Psoas muscle (tissue), 8 donors: Measurements from ENCODE around the gene ASMTL. TPM values are rescaled to one million over a fixed set of nuclear protein-coding genes. Genes with fewer than 3 reads are reported as not detected.

Experiments used
- ATAC-seq, 4 donors: fragments of 200-7000 bp; cut with Tn5 transposase; one replicate each; pipeline ENCODE4 v1.9.1; 2020; ENCODE audit warnings: moderate library complexity in 3 of 4, mild to moderate bottlenecking in 2 of 4
- DNase-seq, 2 donors: peaks; one replicate each; pipeline ENCODE4 v3.0.0-alpha.2; 2020
- H3K27ac ChIP-seq: fragments of 200-600 bp; one replicate; pipeline ENCODE4 v1.8.0; 2022
- H3K27me3 ChIP-seq, 3 donors: fragments of 200-600 bp in 1 of 3; one replicate each; pipeline versions ENCODE4 v1.6.1 to v1.8.0; 2013 to 2022; ENCODE audit warnings: low read length in 2 of 3, mild to moderate bottlenecking in 2 of 3, moderate library complexity in 1 of 3; ENCODE audit not compliant: insufficient read depth in 3 of 3
- H3K36me3 ChIP-seq, 2 donors: fragments of 200-600 bp in 1 of 2; one replicate each; pipeline versions ENCODE4 v1.6.1 to v1.8.0; 2013 to 2022; ENCODE audit warnings: low read depth in 1 of 2, mild to moderate bottlenecking in 1 of 2, moderate library complexity in 1 of 2; ENCODE audit not compliant: insufficient read depth in 1 of 2
- H3K4me1 ChIP-seq: fragments of 200-600 bp; one replicate; pipeline ENCODE4 v1.8.0; 2022
- H3K4me3 ChIP-seq: fragments of 200-600 bp; one replicate; pipeline ENCODE4 v1.8.0; 2022; ENCODE audit warnings: mild to moderate bottlenecking
- H3K9me3 ChIP-seq: fragments of 200-600 bp; one replicate; pipeline ENCODE4 v1.8.0; 2022
- WGBS, 3 donors: extraction: QIAGEN DNeasy Blood & Tissue Kit; methylation state at CpG; one replicate each; pipeline versions ENCODE4 v1.1.6 to v1.1.7; 2013; 5-methylcytosine and 5-hydroxymethylcytosine counted together
- intact Hi-C, 2 donors: fragments of 100-400 bp; cut with DNase I; formaldehyde crosslinking; loops; one replicate each; pipeline versions ENCODE4 v1.11.0 to v1.14.2; 2022
- polyA plus RNA-seq, 3 donors: library from polyadenylated mRNA; stranded (reverse); fragments of 200-250 nt; gene quantifications; one replicate each; pipeline ENCODE4 v1.2.3, GENCODE V29; 2013
- total RNA-seq, 4 donors: library from RNA; stranded (reverse); fragmentation: NEBNext Ultra II Directional in 2 of 4; extraction: Animal tissue kit (Norgen Biotek cat#: 25700) in 2 of 4; gene quantifications; one replicate each; pipeline versions ENCODE4 v1.2.1 to v1.2.4, GENCODE V29; 2021 to 2023
- TF ChIP-seq, protein P1 (sequence below): fragments of 200-600 bp; IDR thresholded peaks from one replicate; pipeline ENCODE4 v1.8.0; 2022; ENCODE audit warnings: antibody characterized with exemption
- donor health status: healthy with polysubstance abuse.
- donor health status: DM: no; HTN: no; CAD: no; lungs with moderate emphysema.
- donor health status: Bipolar disorder and iron deficiency.
- donor health status: healthy.
- donor health status: DM: yes; HTN: yes; CAD: no.
- donor health status: DM: no; HTN: no; CAD: no.
- donor health status: DM: no; HTN: no; CAD: no.
- donor health status: DM: yes; HTN: yes; CAD: no.

Gene ASMTL
- total and polyA plus RNA-seq, 7 donors: 6.6 to 18.2 (median 9.8) TPM

DNA sequence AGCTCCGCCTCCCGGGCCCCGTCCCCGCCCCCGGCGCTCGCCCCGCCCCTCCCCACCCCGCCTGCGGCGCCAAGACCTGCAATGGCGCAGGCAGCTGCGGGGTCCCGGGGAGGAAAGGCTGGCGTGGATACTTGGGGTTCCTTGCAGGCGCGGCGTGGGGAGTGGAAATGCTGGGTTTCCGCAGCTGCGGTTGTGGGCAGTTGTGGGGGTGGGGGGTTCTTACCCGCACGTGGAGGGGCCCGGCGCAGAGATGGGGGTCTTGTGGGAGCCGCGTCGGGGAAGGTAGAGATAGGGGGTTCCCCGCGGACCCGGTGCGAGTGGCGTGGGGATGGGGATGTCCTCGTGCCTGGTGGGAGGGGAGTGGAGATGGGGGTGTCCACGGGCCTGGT, 680 bp upstream of the ASMTL start:
- DNase-seq: peak in 1 of 2 donors; percentile 88

DNA sequence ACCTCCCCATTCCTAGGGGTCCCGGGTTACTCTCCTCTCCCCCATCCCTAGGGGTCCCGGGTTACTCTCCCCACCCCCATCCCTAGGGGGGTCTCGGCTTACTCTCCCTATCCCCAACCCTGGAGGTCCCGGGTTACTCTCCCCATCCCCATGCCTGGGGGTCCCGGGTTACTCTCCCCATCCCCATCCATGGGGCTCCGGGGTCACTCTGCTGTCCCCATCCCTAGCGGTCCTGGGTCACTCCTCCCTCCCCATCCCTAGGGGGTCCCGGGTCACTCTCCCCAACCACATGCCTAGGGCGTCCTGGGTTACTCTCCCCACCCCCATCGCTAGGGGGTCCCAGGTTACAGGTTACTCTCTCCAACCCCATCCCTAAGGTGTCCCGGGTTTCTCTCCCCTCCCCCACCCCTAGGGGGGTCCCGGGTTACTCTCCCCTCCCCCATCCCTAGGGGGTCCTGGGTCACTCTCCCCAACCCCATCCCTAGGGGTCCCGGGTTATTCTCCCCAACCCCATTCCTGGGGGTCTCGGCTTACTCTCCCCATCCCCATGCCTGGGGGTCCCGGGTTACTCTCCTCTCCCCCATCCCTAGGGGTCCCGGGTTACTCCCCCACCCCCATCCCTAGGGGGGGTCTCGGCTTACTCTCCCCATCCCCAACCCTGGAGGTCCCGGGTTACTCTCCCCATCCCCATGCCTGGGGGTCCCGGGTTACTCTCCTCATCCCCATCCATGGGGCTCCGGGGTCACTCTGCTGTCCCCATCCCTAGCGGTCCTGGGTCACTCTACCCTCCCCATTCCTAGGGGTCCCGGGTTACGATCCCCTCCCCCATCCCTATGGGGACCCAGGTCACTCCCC, 821 bp downstream of the ASMTL start:
- peak overlapping the region; percentile 72 for H3K4me3 ChIP-seq
- no peaks in the 10 kb centered on the region for H3K36me3 ChIP-seq
- WGBS, 3 donors: 20 to 29% (median 25%) methylated on average over 20 to 23 of the region's 23 CpGs
- DNase-seq (peak in 1 of 2 donors; percentile 61), ATAC-seq (no peak)
- TF ChIP-seq, protein P1, sequence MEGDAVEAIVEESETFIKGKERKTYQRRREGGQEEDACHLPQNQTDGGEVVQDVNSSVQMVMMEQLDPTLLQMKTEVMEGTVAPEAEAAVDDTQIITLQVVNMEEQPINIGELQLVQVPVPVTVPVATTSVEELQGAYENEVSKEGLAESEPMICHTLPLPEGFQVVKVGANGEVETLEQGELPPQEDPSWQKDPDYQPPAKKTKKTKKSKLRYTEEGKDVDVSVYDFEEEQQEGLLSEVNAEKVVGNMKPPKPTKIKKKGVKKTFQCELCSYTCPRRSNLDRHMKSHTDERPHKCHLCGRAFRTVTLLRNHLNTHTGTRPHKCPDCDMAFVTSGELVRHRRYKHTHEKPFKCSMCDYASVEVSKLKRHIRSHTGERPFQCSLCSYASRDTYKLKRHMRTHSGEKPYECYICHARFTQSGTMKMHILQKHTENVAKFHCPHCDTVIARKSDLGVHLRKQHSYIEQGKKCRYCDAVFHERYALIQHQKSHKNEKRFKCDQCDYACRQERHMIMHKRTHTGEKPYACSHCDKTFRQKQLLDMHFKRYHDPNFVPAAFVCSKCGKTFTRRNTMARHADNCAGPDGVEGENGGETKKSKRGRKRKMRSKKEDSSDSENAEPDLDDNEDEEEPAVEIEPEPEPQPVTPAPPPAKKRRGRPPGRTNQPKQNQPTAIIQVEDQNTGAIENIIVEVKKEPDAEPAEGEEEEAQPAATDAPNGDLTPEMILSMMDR: no peak
- H3K9me3 ChIP-seq: no peaks in the 10 kb centered on the region
- peak overlapping the region; percentile 65 for H3K27ac ChIP-seq
- H3K27me3 ChIP-seq: no peaks in the 10 kb centered on the region
- no peaks in the 10 kb centered on the region for H3K4me1 ChIP-seq
- intact Hi-C loops: loop anchor here (5.0 to 10.0 kb wide), 3 partner anchors 60 to 1363 kb away; partner anchors contain the start of genes AKAP17A (in 1 of the 2) and SLC25A6 (in 1 of the 2)

More for the DNA sequence above, 680 bp upstream of the ASMTL start:
- no peaks in the 10 kb centered on the region for H3K4me1 ChIP-seq
- no peaks in the 10 kb centered on the region for H3K27me3 ChIP-seq
- H3K4me3 ChIP-seq: peak overlapping the region; percentile 56
- TF ChIP-seq, protein P1: no peak
- no peaks in the 10 kb centered on the region for H3K9me3 ChIP-seq
- WGBS, 3 donors: 0 to 1% (median 1%) methylated on average over 20 to 34 of the region's 34 CpGs
- peak overlapping the region; percentile 43 for H3K27ac ChIP-seq
- H3K36me3 ChIP-seq: no peaks in the 10 kb centered on the region
- ATAC-seq: peak in 2 of 4 donors; percentile 1 to 6
- intact Hi-C loops: loop anchor here (5.0 to 10.0 kb wide), 3 partner anchors 61 to 1361 kb away; partner anchors contain the start of genes AKAP17A (in 1 of the 2) and SLC25A6 (in 1 of the 2)

DNA sequence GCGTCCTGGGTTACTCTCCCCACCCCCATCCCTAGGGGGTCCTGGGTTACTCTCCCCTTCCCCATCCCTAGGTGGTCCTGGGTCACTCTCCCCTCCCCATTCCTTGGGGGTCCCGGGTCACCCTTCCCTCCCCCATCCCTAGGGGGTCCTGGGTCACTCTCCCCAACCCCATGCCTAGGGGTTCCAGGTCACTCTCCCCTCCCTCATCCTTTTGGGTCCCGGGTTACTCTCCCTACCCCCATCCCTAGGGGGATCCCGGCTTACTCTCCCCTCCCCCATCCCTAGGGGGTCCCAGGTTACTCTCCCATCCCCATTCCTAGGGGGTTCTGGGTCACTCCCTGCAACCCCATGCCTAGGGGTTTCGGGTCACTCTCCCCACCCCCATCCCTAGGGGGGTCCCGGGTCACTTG, 1.5 kb downstream of the ASMTL start:
- ATAC-seq: no peak
- no peaks in the 10 kb centered on the region for H3K36me3 ChIP-seq
- TF ChIP-seq, protein P1: no peak
- H3K4me3 ChIP-seq: no peak overlapping the region
- no peak for DNase-seq
- no peaks in the 10 kb centered on the region for H3K27me3 ChIP-seq
- 85 to 93% (median 91%) methylated on average over 6 of the region's 6 CpGs for WGBS, 3 donors
- intact Hi-C loops: loop anchor here (5.0 to 10.0 kb wide), 3 partner anchors 59 to 1364 kb away; partner anchors contain the start of genes AKAP17A (in 1 of the 2) and SLC25A6 (in 1 of the 2)
- H3K9me3 ChIP-seq: no peaks in the 10 kb centered on the region
- no peaks in the 10 kb centered on the region for H3K4me1 ChIP-seq
- H3K27ac ChIP-seq: no peak overlapping the region

DNA sequence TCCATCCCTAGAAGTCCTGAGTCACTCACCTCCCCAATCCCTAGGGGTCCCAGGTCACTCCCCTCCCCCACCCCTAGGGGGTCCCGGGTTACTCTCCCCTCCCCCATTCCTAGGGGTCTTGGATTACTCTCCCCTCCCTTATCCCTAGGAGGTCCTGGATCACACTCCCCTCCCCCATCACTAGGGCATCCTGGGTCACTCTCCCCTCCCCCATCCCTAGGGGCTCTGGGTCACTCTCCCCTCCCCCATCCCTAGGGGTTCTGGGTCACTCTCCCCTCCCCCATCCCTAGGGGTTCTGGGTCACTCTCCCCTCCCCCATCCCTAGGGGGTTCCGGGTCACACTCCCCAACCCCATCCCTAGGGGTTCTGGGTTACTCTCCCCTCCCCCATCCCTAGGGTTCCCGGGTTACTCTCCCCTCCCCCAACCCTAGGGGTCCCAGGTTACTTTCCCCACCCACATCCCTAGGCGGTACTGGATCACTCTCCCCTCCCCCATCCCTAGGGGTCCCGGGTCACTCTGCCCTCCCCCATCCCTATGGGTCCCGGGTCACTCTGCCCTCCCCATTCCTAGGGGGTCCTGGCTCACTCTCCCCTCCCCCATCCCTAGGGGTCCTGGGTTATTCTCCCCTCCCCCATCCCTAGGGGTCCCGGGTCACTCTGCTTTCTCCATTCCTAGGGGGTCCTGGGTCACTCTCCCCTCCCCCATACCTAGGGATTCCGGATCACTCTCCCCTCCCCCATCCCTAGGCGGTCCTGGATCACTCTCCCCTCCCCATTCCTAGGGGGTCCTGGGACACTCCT, 2.1 kb downstream of the ASMTL start:
- 84 to 85% (median 84%) methylated on average over 8 to 9 of the region's 9 CpGs for WGBS, 3 donors
- no peak overlapping the region for H3K4me3 ChIP-seq
- no peak for DNase-seq
- no peaks in the 10 kb centered on the region for H3K27me3 ChIP-seq
- H3K36me3 ChIP-seq: no peaks in the 10 kb centered on the region
- no peaks in the 10 kb centered on the region for H3K9me3 ChIP-seq
- no peak overlapping the region for H3K27ac ChIP-seq
- no peaks in the 10 kb centered on the region for H3K4me1 ChIP-seq
- TF ChIP-seq, protein P1: no peak
- intact Hi-C loops: loop anchor here (5.0 to 10.0 kb wide), 3 partner anchors 58 to 1364 kb away; partner anchors contain the start of genes AKAP17A (in 1 of the 2) and SLC25A6 (in 1 of the 2)
- no peak for ATAC-seq
